K562 (cell line): ENCODE measurements around the gene LRP10. TPM values are rescaled to one million over a fixed set of nuclear protein-coding genes. Genes with fewer than 3 reads are reported as not detected.

ENCODE experiments used
- BACH1 ChIP-seq: fragments of 200-800 bp; sonication (Bioruptor generic); IDR thresholded peaks from 2 replicates; pipeline ENCODE4 v1.6.1; 2016; ENCODE audit warnings: missing genetic modification characterization, missing compliant biosample characterization
- CHD4 ChIP-seq: fragments of 200-600 bp; sonication (generic); IDR thresholded peaks from 3 replicates; pipeline ENCODE4 v1.6.1; 2012; ENCODE audit warnings: low read depth, mild to moderate bottlenecking, mixed read lengths, low read length, inconsistent platforms; ENCODE audit not compliant: insufficient read depth, insufficient replicate concordance, poor library complexity, severe bottlenecking
- DIDO1 ChIP-seq: fragments of 450-650 bp; IDR thresholded peaks from 2 replicates; pipeline ENCODE4 v1.6.1; 2016; ENCODE audit warnings: low read depth, missing biosample characterization, missing genetic modification characterization
- ELF2 ChIP-seq: fragments of 250-450 bp; sonication (Bioruptor Pico); IDR thresholded peaks from 2 replicates; pipeline ENCODE4 v1.5.0; 2021; ENCODE audit warnings: mild to moderate bottlenecking
- EP300 ChIP-seq: IDR thresholded peaks from 2 replicates; pipeline ENCODE4 v1.6.1; 2012; ENCODE audit warnings: low read length, improper control_type of control experiment
- ESRRA ChIP-seq: fragments of 450-650 bp; IDR thresholded peaks from 2 replicates; pipeline ENCODE4 v1.6.1; 2014; ENCODE audit warnings: low read depth, mild to moderate bottlenecking, moderate library complexity, borderline replicate concordance
- FOXA3 ChIP-seq, 2 experiments: fragments of 450-650 bp in 1 of 2; sonication (generic) in 1 of 2; formaldehyde crosslinking; IDR thresholded peaks in 1 of 2; conservative IDR thresholded peaks in 1 of 2; 2 replicates each; pipeline versions ENCODE4 v1.4.0 to v1.8.0; 2020 to 2022; ENCODE audit warnings: mild to moderate bottlenecking in 2 of 2, missing genetic modification reagents in 1 of 2
- MEF2D ChIP-seq: conservative IDR thresholded peaks from 2 replicates; pipeline ENCODE4 v1.6.1; 2016; ENCODE audit warnings: low read depth, missing genetic modification characterization, missing compliant biosample characterization
- NBN ChIP-seq: fragments of 450-650 bp; IDR thresholded peaks from 2 replicates; pipeline ENCODE4 v1.6.1; 2016; ENCODE audit warnings: low read depth, mild to moderate bottlenecking
- NCOA1 ChIP-seq: fragments of 450-650 bp; IDR thresholded peaks from 2 replicates; pipeline ENCODE4 v1.6.1; 2016; ENCODE audit warnings: low read depth
- NCOA4 ChIP-seq: fragments of 450-650 bp; IDR thresholded peaks from 2 replicates; pipeline ENCODE4 v1.6.1; 2018; ENCODE audit warnings: mild to moderate bottlenecking; ENCODE audit not compliant: partially characterized antibody
- NFYB ChIP-seq: IDR thresholded peaks from 2 replicates; pipeline ENCODE4 v1.6.1; 2011; ENCODE audit warnings: mild to moderate bottlenecking, moderate library complexity; ENCODE audit not compliant: insufficient read length; ENCODE audit errors: extremely low read depth
- NR2C1 ChIP-seq, 2 experiments: fragments of 450-650 bp; IDR thresholded peaks; 2 replicates each; pipeline ENCODE4 v1.6.1; 2017; ENCODE audit warnings: mild to moderate bottlenecking in 2 of 2, antibody characterized with exemption in 1 of 2, inconsistent platforms in 1 of 2, missing compliant biosample characterization in 1 of 2, missing genetic modification characterization in 1 of 2
- PHF21A ChIP-seq: fragments of 450-650 bp; IDR thresholded peaks from 2 replicates; pipeline ENCODE4 v1.6.1; 2017; ENCODE audit warnings: low read depth, borderline replicate concordance
- PTRF ChIP-seq: fragments of 450-650 bp; IDR thresholded peaks from 2 replicates; pipeline ENCODE4 v1.6.1; 2016; ENCODE audit warnings: mild to moderate bottlenecking, missing genetic modification characterization, missing compliant biosample characterization
- RBM15 ChIP-seq: fragments of 200-400 bp; formaldehyde crosslinking; IDR thresholded peaks from 2 replicates; pipeline ENCODE4 v1.6.1; 2018; ENCODE audit warnings: mild to moderate bottlenecking, low read length, moderate library complexity; ENCODE audit not compliant: insufficient read depth
- SAP30 ChIP-seq: fragments of 200-600 bp; sonication (generic); IDR thresholded peaks from 2 replicates; pipeline ENCODE4 v1.6.1; 2012; ENCODE audit warnings: borderline replicate concordance, low read depth, mild to moderate bottlenecking, moderate library complexity, low read length, control low read depth, inconsistent platforms; ENCODE audit not compliant: insufficient read depth, poor library complexity, severe bottlenecking
- SIX5 ChIP-seq, 2 experiments: IDR thresholded peaks; 2 replicates each; pipeline ENCODE4 v1.6.1; 2011; ENCODE audit warnings: low read length in 2 of 2, borderline replicate concordance in 1 of 2, low read depth in 1 of 2, mild to moderate bottlenecking in 1 of 2, moderate library complexity in 1 of 2; ENCODE audit not compliant: insufficient read depth in 1 of 2
- SREBF2 ChIP-seq: sonication (generic); formaldehyde crosslinking; IDR thresholded peaks from 2 replicates; pipeline ENCODE4 v1.4.0; 2020; ENCODE audit warnings: mild to moderate bottlenecking, missing genetic modification reagents
- TCF7 ChIP-seq: sonication (generic); IDR thresholded peaks from 2 replicates; pipeline ENCODE4 v1.6.1; 2016; ENCODE audit warnings: antibody characterized with exemption, borderline replicate concordance
- ZNF184 ChIP-seq: sonication (generic); formaldehyde crosslinking; IDR thresholded peaks from 2 replicates; pipeline ENCODE4 v1.5.0; 2020; ENCODE audit warnings: missing genetic modification reagents
- ZNF23 ChIP-seq: fragments of 250-450 bp; sonication (Bioruptor Pico); IDR thresholded peaks from 2 replicates; pipeline ENCODE4 v1.4.0; 2020; ENCODE audit warnings: mild to moderate bottlenecking
- ZNF263 ChIP-seq: sonication (generic); formaldehyde crosslinking; IDR thresholded peaks from 2 replicates; pipeline ENCODE4 v1.8.0; 2022; ENCODE audit warnings: mild to moderate bottlenecking, missing genetic modification reagents, borderline replicate concordance
- polyA plus RNA-seq, 8 experiments: library from polyadenylated mRNA; depleted of rRNA in 4 of 8; stranded (reverse) in 5 of 8; unstranded in 3 of 8; fragments of >200 nt; fragmentation: Nextera tagmentation in 2 of 8; fragmentation: Illumina TruSeq in 1 of 8; extraction: Ambion mirVana in 2 of 8; extraction: Trizol in 1 of 8; gene quantifications; 2 replicates each; pipeline versions ENCODE4 v1.2.1 to v1.2.3, GENCODE V29; 2011 to 2014; ENCODE audit warnings: inconsistent platforms in 1 of 8, missing spikeins in 1 of 8
- total RNA-seq, 7 experiments: library from RNA; depleted of rRNA in 6 of 7; stranded (reverse); fragments of >200 nt in 6 of 7; fragmentation: Illumina TruSeq in 2 of 7; extraction: Trizol in 2 of 7; gene quantifications; 2 replicates each; pipeline versions ENCODE4 v1.2.1 to v1.2.3, GENCODE V29; 2011 to 2021; ENCODE audit warnings: low replicate concordance in 1 of 7
- TF ChIP-seq, protein P1 (sequence below): sonication (generic); formaldehyde crosslinking; IDR thresholded peaks from 2 replicates; pipeline ENCODE4 v1.8.1; 2022; ENCODE audit warnings: missing genetic modification reagents
- TF ChIP-seq, protein P2 (sequence below): sonication (generic); formaldehyde crosslinking; IDR thresholded peaks from 2 replicates; pipeline ENCODE4 v1.9.0; 2022; ENCODE audit warnings: mild to moderate bottlenecking, missing genetic modification reagents
- TF ChIP-seq, protein P3 (sequence below): sonication (generic); formaldehyde crosslinking; IDR thresholded peaks from 2 replicates; pipeline ENCODE4 v1.4.0; 2020; ENCODE audit warnings: mild to moderate bottlenecking, missing genetic modification reagents

Gene LRP10
- total and polyA plus RNA-seq, 9 of the 15 experiments (the other 6 are each of a cell fraction or from before 2014, with no cell fraction given): 1.3 to 45.5 (median 10.9) TPM

DNA sequence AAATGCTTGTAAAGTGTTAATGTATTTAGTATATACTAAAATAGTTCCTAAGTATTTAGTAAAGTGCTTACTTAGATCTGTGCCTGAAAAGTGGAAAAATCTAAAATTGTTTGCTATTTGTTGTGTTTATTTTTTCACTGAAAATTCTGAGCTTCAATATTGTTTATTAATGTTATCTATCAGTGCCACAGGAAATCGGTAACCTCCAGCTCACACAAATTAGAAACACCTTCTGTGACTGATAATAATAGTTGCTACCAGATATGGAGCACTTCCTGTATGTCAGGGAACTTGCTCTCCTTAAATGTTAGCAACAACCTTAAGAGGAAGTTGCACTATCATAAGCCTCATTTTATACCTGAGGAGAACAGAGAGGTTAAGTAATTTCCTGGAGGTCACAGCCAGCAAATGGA is 723 bp upstream of the LRP10 start (continued):
- TF ChIP-seq SAP30 (no peak), NR2C1 (IDR thresholded peaks at IDR 0.05) (peak; percentile 55; the same call in 1 of the 2 replicates), NR2C1 (tag; IDR thresholded peaks at IDR 0.05) (no peak), FOXA3 (CRISPR knock-in tag; conservative IDR thresholded peaks at IDR 0.05 in 1 of 2, IDR thresholded peaks at IDR 0.05 in 1 of 2) (no peak), MEF2D (tag) (no peak), ZNF23 (CRISPR knock-in tag) (no peak), NCOA1 (no peak), SIX5 (IDR thresholded peaks at IDR 0.05; ENCODE audit: borderline replicate concordance in 1 of 2, insufficient read depth in 1 of 2, low read depth in 1 of 2, low read length in 2 of 2) (no peak), BACH1 (tag) (no peak), ELF2 (CRISPR knock-in tag) (peak; percentile 61; the same call in 1 of the 2 replicates), DIDO1 (tag) (no peak), ZNF263 (CRISPR knock-in tag) (no peak), RBM15 (no peak), TCF7 (no peak), PTRF (tag) (no peak), SREBF2 (CRISPR knock-in tag) (no peak), NCOA4 (no peak), NFYB (no peak), PHF21A (no peak), NBN (no peak), ESRRA (peak; percentile 14; the same call in 1 of the 2 replicates), EP300 (0 out of 2 replicates have a peak, but pooled peaks have one; percentile 24), ZNF184 (no peak), CHD4 (no peak)
- TF ChIP-seq, protein P1, sequence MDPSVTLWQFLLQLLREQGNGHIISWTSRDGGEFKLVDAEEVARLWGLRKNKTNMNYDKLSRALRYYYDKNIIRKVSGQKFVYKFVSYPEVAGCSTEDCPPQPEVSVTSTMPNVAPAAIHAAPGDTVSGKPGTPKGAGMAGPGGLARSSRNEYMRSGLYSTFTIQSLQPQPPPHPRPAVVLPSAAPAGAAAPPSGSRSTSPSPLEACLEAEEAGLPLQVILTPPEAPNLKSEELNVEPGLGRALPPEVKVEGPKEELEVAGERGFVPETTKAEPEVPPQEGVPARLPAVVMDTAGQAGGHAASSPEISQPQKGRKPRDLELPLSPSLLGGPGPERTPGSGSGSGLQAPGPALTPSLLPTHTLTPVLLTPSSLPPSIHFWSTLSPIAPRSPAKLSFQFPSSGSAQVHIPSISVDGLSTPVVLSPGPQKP (CRISPR knock-in tag): no peak
- TF ChIP-seq, protein P2, sequence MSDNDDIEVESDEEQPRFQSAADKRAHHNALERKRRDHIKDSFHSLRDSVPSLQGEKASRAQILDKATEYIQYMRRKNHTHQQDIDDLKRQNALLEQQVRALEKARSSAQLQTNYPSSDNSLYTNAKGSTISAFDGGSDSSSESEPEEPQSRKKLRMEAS (CRISPR knock-in tag): no peak
- TF ChIP-seq, protein P3, sequence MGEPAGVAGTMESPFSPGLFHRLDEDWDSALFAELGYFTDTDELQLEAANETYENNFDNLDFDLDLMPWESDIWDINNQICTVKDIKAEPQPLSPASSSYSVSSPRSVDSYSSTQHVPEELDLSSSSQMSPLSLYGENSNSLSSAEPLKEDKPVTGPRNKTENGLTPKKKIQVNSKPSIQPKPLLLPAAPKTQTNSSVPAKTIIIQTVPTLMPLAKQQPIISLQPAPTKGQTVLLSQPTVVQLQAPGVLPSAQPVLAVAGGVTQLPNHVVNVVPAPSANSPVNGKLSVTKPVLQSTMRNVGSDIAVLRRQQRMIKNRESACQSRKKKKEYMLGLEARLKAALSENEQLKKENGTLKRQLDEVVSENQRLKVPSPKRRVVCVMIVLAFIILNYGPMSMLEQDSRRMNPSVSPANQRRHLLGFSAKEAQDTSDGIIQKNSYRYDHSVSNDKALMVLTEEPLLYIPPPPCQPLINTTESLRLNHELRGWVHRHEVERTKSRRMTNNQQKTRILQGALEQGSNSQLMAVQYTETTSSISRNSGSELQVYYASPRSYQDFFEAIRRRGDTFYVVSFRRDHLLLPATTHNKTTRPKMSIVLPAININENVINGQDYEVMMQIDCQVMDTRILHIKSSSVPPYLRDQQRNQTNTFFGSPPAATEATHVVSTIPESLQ (CRISPR knock-in tag): no peak
